Stimulated activated CD8-positive, alpha-beta memory T cell treated with anti-CD3 and anti-CD28 coated beads, Interleukin-7, amount 100 ng/mL, for 48 hours (primary cell): ENCODE data around the gene RPL27A.

Source experiments
- DNase-seq, 2 donors: peaks; one replicate each; pipeline ENCODE4 v3.0.0-alpha.2; 2020; ENCODE audit warnings: low read depth in 1 of 2; ENCODE audit errors: extremely low read depth in 1 of 2

The RPL27A gene

DNA sequence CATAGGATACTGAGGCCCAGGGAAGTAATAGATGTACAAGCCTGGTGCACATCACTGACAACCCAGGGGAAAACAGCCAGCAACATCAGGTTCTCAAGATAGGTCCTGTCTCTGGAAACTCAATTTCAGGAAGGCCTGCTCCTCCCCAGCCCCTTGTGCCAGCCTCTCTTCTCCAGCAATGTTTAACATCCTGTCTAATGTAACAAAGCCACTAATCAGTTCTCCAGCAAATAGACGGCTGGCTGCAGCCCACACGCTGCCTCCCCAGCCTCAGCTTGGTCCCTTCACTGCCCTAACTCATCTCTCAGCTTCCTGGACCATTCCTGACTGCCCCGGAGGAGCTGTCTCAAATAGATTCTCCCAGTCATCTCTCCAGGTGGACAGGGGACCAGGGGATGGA, 37.8 kb downstream of the RPL27A start:
- DNase-seq = no peak

DNA sequence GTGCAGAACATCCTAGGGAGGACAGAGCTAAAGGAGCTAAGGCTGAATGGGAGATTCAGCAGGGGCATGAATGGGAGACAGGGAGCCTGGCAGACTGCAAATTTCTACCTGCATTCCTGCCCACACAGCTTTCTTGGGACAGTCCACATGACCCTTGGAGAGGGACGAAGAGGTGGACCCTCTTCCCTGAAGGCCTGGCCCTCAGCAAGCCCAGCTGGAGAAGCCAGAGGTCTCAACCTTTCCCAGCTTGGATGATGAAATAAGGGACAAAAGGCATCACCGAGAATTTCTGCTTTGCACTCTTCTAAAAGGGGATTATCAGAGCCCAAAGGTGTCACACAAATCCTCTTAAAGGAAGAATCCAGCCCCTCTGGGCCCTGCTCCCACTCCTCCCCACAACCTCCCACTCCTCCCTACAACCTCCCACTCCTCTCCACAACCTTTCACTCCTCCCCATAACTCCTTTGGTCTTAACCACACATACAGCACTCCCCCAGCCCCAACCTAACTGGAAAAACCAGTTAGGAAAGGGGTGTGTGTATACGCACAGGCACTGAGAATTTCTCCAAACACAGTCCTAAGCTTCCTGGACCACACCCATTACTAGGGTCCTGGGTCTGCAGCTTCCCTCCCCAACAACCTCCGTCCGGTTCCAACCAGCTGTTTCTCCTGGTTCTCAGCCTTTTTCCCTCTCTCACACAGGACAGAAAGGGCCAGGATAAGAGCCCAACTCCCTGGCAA, 38.4 kb downstream of the RPL27A start:
- no peak for DNase-seq

DNA sequence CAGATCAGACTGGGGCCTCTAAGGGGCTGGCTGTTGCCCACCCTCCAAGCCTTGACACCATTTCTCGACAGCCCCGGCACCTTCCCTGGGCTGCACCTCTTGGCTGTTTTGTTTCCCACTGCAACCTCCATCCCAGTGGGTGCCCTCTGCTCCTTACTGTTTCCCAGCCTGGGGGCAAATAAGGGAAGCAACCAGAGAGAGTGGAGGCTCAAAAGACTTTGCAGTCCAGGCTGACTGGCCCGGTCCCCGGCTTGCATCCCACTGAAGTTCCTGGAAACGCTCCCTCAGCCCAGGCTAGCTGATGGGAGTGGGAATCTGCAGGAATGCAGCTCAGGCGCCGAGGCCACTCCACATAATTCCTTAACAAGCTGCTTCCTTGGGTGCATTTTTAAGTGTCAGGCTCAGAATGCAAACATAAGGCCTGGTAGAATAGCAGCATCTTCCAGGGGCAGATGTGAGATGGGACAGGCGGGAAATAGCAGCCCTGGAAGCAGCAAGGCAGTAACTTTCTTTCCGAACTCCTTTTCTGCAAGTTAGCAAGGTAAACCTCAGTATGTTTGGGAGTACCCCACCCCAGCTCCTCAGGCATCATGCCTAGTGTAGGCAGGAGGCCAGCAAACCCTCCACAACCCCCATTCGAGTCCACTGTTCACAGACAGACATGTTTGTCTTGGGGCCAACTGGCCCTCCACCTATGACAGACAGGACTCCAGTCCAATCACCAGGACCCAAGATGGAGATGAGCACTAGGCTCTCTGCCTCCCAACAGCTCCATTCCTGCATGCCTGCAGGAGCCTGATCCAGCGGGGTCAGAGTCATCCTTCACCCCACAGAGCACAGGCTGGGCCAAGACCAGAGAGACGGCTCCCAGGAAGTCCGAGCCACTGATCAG, 39.3 kb downstream of the RPL27A start:
- DNase-seq = no peak

DNA sequence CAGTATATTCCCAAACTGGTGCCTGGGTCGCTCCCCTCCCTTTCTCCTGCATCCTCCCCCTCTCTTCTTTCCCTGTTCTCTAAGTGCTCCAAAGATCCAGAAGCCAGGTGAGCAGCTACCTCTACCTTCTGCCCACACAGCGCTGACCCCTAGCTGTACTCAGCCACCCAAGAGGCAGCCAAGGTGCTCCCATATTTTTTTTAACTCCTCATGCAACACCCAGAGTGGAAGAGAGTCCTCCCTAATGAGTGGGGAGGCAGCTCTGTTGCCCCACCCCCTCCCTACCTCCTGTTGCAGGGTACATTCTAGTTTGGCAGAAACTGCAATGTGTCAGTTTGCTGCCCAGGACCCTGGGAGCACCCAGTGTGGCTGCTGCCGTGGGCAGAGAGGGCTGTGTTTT, 40.2 kb downstream of the RPL27A start:
- DNase-seq = no peak

DNA sequence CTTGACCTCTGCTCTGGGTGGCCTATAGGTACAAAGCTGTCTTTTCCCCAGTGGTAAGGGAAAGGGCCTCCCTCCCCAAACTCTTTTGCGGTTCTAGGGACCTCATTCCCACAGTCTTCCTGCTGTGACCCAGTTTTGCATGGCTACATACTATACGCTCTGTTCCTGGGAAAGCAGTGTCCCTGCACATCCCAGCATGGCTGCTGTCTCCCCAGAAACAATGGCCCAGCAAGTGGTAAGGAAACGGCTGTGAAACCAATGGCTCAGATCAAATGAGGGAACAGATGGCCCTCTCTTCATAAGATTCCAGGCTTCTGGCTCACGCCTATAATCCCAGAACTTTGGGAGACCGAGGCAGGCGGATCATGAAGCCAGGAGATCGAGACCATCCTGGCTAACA, 41.1 kb downstream of the RPL27A start:
- no peak for DNase-seq

DNA sequence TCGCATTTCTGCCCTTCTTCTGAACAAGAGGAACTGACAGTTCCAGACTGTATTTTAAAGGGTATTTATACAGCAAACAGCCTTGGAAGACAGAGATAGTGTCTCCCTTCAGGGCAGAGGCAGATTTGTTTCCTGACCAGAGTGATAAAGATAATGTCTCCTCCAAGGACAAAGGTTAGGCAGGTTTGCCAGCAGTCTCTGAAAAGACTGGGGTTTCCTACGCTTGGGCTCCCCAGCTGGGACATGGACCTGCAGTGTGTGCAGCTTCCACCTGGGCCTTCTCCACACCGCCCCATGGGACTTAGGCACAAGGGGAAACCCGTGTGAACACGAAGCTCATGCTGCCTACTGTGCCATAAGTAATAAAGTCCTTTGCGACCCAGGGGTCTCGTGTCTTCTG, 42.1 kb downstream of the RPL27A start:
- DNase-seq = no peak

DNA sequence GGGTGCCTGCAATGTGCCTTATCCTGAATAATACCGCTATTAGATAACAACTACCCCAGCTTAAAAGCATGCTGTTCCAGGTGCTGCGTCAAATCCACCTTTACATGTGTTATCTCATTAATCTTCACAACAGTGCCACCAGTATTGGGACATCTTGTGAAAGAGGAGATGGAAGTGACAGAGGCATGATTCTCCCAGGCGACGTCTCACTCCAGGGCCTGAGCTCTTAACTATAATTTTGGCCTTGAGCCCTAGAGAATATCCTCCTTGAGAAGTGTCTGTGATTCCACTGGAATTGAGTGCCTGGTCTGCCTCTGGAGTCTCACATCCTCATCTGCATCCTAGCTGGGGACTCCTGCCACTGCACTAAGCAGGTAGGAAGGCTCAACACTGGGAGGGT, 43.8 kb downstream of the RPL27A start:
- DNase-seq = no peak

DNA sequence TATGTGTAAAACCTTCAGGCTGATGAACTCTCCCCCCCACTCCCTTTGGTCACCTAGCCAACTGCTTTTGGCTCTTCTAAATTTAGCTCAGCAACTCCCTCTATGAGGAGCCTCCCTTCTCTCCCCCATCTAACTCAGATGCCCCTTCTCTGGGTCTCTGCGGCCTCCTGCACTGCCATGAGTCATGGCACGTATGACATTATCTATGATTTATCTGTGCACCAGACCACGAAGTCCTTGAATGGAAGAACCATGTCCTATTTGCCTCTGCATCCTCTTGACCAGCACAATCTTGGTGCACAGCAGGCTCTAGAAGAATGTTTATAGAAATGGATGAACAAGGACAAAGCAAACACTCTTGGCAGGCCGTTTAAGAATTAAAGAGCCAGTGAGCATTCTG, 46.0 kb downstream of the RPL27A start:
- no peak for DNase-seq

DNA sequence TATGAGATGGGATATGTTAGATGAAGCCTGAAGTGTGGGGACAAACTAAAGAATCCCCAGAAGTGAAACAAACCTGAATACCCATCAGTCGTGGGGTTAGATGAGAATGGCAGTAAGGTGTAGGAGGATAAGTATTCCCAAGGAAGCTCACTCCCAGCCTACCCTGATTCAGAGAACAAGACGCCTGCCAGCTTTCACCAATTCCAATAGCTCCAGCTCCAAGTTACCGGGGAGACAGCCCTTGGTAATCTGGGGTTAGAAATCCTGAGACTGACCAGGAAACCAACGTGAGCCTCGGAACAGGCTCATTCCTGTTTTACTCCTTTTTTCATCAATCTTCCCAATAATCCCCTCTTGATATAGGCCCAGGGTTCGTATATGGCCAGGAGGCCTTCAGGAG, 46.5 kb downstream of the RPL27A start:
- no peak for DNase-seq

DNA sequence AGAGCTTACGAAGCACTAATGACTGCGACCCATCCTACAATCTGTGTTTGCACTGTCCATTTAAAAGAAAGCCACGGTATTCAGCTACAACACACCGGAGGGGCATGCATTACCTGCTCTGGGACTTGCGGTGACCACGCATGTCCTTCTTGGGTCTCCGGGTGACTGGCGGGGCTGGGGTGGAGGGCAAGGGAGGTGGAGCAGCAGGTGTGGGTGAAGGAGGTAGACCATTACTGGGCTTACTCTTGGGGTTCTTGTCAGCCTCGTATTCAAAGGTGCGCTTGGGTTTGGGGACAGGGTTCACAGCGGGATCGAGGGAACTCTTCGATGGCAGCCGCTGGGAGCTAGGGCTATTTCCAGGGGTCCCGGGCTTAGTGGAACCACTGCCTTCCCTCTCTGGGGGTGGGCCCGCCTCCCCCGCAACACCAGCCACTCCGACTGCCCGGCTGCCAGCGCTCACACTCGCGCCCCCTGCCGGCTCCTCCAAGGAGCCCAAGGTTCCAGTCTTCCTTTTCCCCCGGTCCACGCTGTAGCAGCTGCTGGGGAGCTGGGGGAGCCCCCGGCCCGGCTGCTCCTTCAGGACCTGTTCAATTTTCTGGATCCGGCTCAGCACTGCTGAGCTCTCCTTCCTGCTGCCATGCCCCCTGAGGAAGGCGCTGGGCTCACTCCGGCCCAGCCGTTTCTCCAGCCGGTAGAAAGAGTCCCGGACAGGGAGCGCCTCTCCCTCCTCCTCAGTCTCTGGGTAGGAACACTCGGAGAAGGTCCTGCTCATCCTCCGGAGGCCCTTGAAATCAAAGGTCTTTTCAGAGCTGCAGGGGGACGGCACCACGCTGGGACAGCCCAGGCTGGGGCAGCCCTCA, 47.5 kb downstream of the RPL27A start:
- no peak for DNase-seq

DNA sequence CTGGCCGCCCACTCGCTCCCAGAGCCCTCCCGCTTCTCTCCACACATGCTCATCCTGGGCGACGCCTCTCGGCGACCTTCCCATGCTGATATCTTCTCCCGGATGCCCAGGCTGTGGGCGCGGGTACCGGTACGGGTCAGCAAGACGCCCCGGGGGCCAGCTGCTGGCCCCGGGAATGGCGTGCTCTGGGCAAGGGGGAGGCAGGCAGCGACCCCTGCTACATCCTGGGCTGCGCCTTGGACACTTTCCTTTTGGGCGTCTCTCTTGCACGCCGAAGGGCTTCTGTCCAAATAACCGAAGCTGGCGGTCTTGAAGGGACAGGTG, 48.1 kb downstream of the RPL27A start:
- DNase-seq = no peak

DNA sequence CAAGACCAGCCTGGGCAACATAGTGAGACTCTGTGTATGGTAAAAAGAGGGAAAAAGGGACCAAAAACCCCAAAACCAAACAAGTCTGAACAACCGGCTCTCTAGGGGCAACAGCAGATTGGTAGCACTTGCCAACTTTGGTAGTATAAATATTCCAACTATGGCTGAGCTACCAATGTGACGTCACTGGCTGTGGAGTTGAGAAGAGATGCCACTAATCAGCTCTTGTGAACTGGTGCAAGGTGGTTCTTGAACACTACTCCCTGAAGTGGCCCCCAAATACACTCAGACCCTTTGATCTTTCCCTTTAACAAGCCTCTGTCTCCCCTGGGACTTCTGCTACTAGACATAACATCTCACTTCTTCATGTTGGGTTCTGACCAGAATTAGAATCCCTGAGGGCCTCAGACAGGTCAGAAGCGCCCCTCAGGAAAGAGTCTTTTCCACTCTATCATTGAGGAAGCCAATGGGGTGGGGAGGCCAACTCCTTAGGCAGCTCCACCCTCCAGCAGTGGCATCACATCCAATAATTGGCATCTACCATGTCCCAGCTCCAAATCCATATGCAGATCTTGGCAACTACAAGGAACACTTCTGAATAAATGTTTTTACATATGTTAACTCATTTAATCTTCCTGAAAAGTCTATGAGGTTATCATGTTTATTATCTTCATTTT, 49.2 kb downstream of the RPL27A start:
- DNase-seq = no peak

DNA sequence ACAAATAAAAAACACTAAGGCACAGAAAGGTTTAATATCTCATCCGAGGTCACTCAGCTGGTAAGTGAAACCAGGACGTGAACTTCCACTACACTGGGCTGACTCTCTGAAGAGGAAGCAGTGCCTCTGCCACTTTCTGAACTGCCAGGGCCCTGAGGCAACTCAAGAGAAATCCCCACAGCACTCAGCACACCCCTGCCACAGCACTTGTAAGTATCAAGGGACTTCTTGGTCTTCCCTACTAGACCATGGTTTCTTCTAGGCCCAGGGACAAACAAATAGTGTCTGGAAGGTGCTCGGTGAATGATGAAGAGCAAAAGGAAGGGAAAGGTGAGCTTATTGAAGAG, 49.7 kb downstream of the RPL27A start:
- DNase-seq = no peak

DNA sequence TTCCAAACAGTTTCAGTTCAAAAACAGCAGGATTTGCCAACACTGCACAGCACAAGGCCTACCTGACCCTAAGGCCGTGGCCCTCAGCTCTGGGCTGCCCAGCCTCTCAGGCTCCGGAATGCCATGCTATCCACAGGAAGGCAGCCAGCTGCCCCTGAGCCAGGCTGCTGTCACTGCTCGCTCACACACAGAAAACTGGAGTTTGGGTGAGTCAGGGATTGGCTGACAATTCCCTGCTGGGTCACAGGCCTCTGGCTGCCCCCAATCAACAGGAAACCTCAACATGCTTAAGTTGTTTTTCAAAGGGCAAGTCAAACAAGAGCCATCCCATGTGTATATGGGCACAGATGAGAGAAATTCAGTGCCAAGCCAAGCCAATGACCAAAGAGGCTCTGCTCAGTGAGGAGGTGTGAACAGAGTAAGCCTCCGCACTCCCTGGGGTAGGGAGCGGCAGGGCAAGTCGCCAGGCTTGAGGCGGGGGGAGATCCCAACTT, 50.2 kb downstream of the RPL27A start:
- no peak for DNase-seq

DNA sequence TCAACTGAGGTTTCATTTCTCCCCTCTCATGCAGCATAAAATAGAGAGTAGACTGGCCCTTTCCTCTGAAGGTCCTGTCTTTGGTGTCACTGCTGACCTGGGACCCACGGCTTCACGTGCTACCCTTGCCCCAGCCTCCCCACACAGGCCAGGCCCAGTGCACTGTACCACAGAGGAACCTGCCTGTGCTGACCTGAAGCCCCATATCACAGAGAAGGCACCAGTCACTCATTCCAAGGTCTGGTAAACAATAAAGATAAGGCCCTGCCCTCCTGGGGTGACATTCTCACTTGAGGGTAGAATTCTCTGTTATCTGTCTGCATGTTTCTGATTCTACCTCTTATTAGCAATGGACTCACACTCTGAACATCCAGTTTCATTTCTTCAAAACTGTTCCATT, 51.3 kb downstream of the RPL27A start:
- DNase-seq = no peak

DNA sequence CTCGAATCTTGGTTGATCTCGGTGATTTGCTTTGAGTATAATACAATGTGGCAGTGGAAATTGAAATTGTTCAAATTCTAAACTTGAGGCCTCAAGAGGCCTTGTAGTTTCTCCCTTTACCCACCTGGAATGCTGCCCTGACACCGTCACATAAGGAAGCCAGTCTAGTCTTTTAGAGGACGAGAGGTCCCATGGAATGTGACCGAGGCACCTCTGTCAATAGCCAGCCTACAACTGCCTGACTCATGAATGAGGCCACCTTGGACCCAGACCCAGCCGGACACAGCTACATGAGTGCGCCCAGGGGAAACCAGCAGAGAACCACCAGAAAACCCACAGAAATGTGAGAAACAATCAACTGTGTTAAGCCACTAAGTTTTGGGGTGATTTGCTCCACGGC, 52.5 kb downstream of the RPL27A start:
- DNase-seq = no peak

DNA sequence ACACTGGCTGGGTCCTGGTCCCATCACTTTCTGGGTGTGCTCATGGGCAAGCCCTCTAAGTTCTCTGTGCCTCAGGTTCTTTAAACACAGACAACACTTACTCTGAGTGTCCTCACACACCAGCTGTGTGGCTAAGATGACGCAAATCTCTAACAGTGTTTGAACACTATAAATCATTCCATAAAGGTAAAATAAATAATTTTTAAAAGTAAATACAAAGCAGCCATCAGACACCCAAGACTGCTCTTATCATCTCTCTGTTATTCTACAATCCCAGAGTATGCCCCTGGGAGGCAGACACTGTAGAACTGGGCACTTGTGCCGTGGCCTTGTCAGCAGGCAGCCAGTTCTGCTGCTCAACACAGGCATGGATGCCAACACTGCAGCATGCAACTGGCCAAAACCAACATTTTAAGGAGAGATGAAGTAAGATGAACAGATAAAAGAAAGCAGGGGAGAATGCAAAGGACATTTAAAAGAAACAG, 56.8 kb downstream of the RPL27A start:
- DNase-seq = no peak
